ENCODE measurements around the gene ADAM22. TPM values are rescaled to one million over a fixed set of nuclear protein-coding genes. Genes with fewer than 3 reads are reported as not detected.

ADAM22 gene
- polyA plus RNA-seq, 1 of the 3 experiments (the other 2 are of a cell fraction), result 3.0 TPM

- TF ChIP-seq TAF1 (IDR thresholded peaks at IDR 0.05; ENCODE audit: borderline replicate concordance, low read depth, low read length) (no peak), CHD2 (IDR thresholded peaks at IDR 0.05; ENCODE audit: low read length, partially characterized antibody) (no peak), NRF1 (IDR thresholded peaks at IDR 0.05; ENCODE audit: low read depth, low read length) (no peak), ELF1 (IDR thresholded peaks at IDR 0.05) (no peak), TCF12 (IDR thresholded peaks at IDR 0.05) (peak; percentile 50; the same call in 1 of the 2 replicates), RCOR1 (IDR thresholded peaks at IDR 0.05; ENCODE audit: low read length) (peak; percentile 23; the same call in 1 of the 2 replicates), EP300 (IDR thresholded peaks at IDR 0.05; ENCODE audit: borderline replicate concordance in 1 of 2, low read depth in 1 of 2, low read length in 1 of 2) (no peak), SMC3 (IDR thresholded peaks at IDR 0.05; ENCODE audit: low read depth, low read length) (peak; percentile 13; the same call in 1 of the 2 replicates), YY1 (IDR thresholded peaks at IDR 0.05; ENCODE audit: low read depth) (no peak), FOSL2 (IDR thresholded peaks at IDR 0.05; ENCODE audit: borderline replicate concordance, low read depth) (peak; percentile 28; the same call in 1 of the 2 replicates), CTCF (IDR thresholded peaks at IDR 0.05) (peak; percentile 8; the same call in 1 of the 2 replicates), RXRA (IDR thresholded peaks at IDR 0.05; ENCODE audit: borderline replicate concordance, low read depth) (peak; percentile 45; the same call in 1 of the 2 replicates), MEF2A (IDR thresholded peaks at IDR 0.05; ENCODE audit: borderline replicate concordance, low read depth) (no peak), JUND (IDR thresholded peaks at IDR 0.05) (peak; percentile 29; the same call in 1 of the 2 replicates), GATA2 (CRISPR knock-in tag; IDR thresholded peaks at IDR 0.05) (no peak), GABPA (IDR thresholded peaks at IDR 0.05; ENCODE audit: low read depth) (no peak), POLR2AphosphoS5 (IDR thresholded peaks at IDR 0.05; ENCODE audit: low read depth, low read length) (peak; percentile 26; the same call in 1 of the 2 replicates), FOXM1 (IDR thresholded peaks at IDR 0.05; ENCODE audit: low read depth) (no peak), FOXJ3 (CRISPR knock-in tag; IDR thresholded peaks at IDR 0.05) (no peak), TEAD4 (IDR thresholded peaks at IDR 0.05; ENCODE audit: borderline replicate concordance, insufficient read depth) (no peak), IRF3 (IDR thresholded peaks at IDR 0.05; ENCODE audit: low read depth, low read length) (no peak), RFX5 (IDR thresholded peaks at IDR 0.05; ENCODE audit: low read length) (no peak)
- TF ChIP-seq, protein P1, sequence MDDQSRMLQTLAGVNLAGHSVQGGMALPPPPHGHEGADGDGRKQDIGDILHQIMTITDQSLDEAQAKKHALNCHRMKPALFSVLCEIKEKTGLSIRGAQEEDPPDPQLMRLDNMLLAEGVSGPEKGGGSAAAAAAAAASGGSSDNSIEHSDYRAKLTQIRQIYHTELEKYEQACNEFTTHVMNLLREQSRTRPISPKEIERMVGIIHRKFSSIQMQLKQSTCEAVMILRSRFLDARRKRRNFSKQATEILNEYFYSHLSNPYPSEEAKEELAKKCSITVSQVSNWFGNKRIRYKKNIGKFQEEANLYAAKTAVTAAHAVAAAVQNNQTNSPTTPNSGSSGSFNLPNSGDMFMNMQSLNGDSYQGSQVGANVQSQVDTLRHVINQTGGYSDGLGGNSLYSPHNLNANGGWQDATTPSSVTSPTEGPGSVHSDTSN (IDR thresholded peaks at IDR 0.05), result no peak
- TF ChIP-seq, protein P2, sequence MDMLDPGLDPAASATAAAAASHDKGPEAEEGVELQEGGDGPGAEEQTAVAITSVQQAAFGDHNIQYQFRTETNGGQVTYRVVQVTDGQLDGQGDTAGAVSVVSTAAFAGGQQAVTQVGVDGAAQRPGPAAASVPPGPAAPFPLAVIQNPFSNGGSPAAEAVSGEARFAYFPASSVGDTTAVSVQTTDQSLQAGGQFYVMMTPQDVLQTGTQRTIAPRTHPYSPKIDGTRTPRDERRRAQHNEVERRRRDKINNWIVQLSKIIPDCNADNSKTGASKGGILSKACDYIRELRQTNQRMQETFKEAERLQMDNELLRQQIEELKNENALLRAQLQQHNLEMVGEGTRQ (IDR thresholded peaks at IDR 0.05; ENCODE audit: borderline replicate concordance, low read depth, low read length), result no peak
Measured at GRCh38 chr7:88040694-88041093, 106.6 kb downstream of the ADAM22 start (continued).

All from SK-N-SH (cell line).